ENCODE measurements around the gene PHYH. TPM values are rescaled to one million over a fixed set of nuclear protein-coding genes. Genes with fewer than 3 reads are reported as not detected.

PHYH gene
- total RNA-seq, 2 experiments from 2014 or later, result 14.6 to 16.3 TPM

DNA sequence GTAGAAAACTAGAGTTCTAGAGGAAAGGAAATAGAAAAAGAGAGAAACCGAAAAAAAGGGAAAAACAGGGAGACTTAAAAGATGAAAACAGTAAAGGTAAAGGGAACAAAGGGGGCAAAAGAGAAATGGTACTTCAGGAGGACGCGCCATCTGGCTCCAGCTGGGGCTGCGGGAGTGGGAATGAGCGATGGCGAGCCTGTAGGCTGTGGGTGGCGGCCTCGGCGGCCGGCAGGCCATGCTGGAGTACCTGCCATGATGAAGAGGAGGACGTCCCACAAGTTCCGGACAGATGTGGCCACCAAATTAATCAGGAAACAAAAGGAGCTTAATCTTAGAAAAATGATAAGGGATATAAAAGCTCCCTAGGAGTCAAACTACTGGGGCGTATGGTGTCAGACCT lies 21.7 kb upstream of the PHYH start:
- ATAC-seq (no peak), DNase-seq (no peak)
- Mint-ChIP-seq H3K9me3 (no peaks in the 10 kb centered on the region), H3K4me1 (ENCODE audit: low read depth) (no peaks in the 10 kb centered on the region), H3K27me3 (no peaks in the 10 kb centered on the region), H3K4me3 (no peak overlapping the region), H3K27ac (no peak overlapping the region), H3K36me3 (ENCODE audit: low read depth) (peaks cover 39% of the 10 kb centered on the region)
- ChIA-PET POLR2A (no interaction called here), CTCF (interaction anchor here (1.0 kb wide), 1 partner anchor 19 kb away, joined by 3 read pairs; no protein-coding TSS in a partner anchor)
- TF ChIP-seq CTCF (IDR thresholded peaks at IDR 0.05), result no peak
- intact Hi-C loops (cut with micrococcal nuclease), result no loop called here

DNA sequence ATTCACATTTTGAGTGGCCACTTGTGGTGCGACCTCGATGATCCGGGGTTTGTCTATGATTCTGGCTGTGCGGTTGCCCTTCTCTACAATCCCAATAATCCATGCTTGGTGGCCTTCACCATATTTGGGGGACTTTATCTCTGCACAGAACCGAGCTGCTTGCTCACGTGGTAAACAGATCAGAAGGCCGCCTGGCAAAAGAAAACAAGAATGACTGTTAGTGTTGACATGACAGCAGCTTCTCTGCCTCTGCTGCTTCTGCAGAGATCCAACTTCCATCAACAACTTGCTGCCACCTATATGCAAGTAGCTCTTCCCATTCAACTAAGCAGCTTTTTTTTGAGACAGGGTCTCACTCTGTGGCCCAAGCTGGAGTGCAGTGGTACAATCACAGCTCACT lies 19.3 kb upstream of the PHYH start:
- intact Hi-C loops (cut with micrococcal nuclease), result no loop called here
- ChIA-PET POLR2A (no interaction called here), CTCF (interaction anchor here (1.3 kb wide), 1 partner anchor 16 kb away, joined by 4 read pairs; no protein-coding TSS in a partner anchor)
- Mint-ChIP-seq H3K9me3 (no peaks in the 10 kb centered on the region), H3K4me1 (ENCODE audit: low read depth) (no peaks in the 10 kb centered on the region), H3K27me3 (no peaks in the 10 kb centered on the region), H3K36me3 (ENCODE audit: low read depth) (peaks cover 21% of the 10 kb centered on the region), H3K4me3 (no peak overlapping the region), H3K27ac (no peak overlapping the region)
- ATAC-seq (no peak), DNase-seq (no peak)
- no peak for TF ChIP-seq CTCF (IDR thresholded peaks at IDR 0.05)

- no peak for ATAC-seq
Measured at GRCh38 chr10:13317474-13317873, 17.6 kb upstream of the PHYH start.

DNA sequence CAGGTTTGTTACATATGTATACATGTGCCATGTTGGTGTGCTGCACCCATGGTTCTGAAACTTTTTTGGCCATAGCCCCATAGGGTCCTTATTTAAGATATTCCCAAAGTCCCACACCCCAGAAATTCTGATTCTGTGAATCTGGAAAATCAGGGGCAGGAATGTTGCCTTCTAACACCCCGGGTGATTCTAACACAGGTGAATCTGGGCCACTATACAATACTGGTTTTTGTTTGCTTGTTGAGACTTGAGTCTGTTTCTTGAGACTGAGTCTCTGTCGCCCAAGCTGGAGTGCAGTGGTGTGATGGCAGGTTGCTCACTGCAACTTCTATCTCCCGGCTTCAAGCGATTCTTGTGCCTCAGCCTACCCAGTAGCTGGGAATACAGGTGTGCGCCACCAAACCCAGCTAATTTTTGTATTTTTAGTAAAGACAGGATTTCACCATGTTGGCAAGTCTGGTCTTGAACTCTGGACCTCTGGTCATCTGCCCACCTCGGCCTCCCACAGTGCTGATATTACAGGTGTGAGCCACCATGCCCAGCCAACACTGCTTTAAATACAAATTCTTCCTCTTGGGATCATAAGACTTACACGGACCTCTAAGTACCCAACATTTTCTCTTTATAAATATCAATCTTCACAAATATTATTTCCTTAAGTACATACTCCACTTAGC lies 16.9 kb upstream of the PHYH start:
- Mint-ChIP-seq H3K27ac (no peak overlapping the region), H3K27me3 (no peaks in the 10 kb centered on the region), H3K9me3 (no peaks in the 10 kb centered on the region), H3K4me1 (ENCODE audit: low read depth) (no peaks in the 10 kb centered on the region), H3K36me3 (ENCODE audit: low read depth) (peaks cover 14% of the 10 kb centered on the region), H3K4me3 (no peak overlapping the region)
- no peak for TF ChIP-seq CTCF (IDR thresholded peaks at IDR 0.05)
- CTCF ChIA-PET, result interaction anchor here (3.0 kb wide), 1 partner anchor 15 kb away, joined by 10 read pairs; no protein-coding TSS in a partner anchor
- ATAC-seq (no peak), DNase-seq (no peak)
- POLR2A ChIA-PET, result no interaction called here
- intact Hi-C loops (cut with micrococcal nuclease), result no loop called here

More at GRCh38 chr10:13317474-13317873, 17.6 kb upstream of the PHYH start:
- H3K4me1 Mint-ChIP-seq (ENCODE audit: low read depth), result no peaks in the 10 kb centered on the region
- H3K27ac Mint-ChIP-seq, result no peak overlapping the region
- DNase-seq, result no peak
- TF ChIP-seq CTCF (IDR thresholded peaks at IDR 0.05), result no peak
- no peaks in the 10 kb centered on the region for H3K27me3 Mint-ChIP-seq
- no peaks in the 10 kb centered on the region for H3K9me3 Mint-ChIP-seq
- peaks cover 16% of the 10 kb centered on the region for H3K36me3 Mint-ChIP-seq (ENCODE audit: low read depth)
- CTCF ChIA-PET, result interaction anchor here (3.0 kb wide), 1 partner anchor 16 kb away, joined by 10 read pairs; no protein-coding TSS in a partner anchor
- H3K4me3 Mint-ChIP-seq, result no peak overlapping the region
- intact Hi-C loops (cut with micrococcal nuclease), result no loop called here
- POLR2A ChIA-PET, result no interaction called here

GRCh38 chr10:13315361-13315760 lies 15.5 kb upstream of the PHYH start:
- POLR2A ChIA-PET, result interaction anchor here (1.3 kb wide), 1 partner anchor 13 kb away, joined by 5 read pairs; no protein-coding TSS in a partner anchor
- ATAC-seq (no peak), DNase-seq (no peak)
- no peaks in the 10 kb centered on the region for H3K4me1 Mint-ChIP-seq (ENCODE audit: low read depth)
- peaks cover 9% of the 10 kb centered on the region for H3K36me3 Mint-ChIP-seq (ENCODE audit: low read depth)
- intact Hi-C loops (cut with micrococcal nuclease), result no loop called here
- H3K4me3 Mint-ChIP-seq, result no peak overlapping the region
- no peaks in the 10 kb centered on the region for H3K9me3 Mint-ChIP-seq
- no peaks in the 10 kb centered on the region for H3K27me3 Mint-ChIP-seq
- no peak overlapping the region for H3K27ac Mint-ChIP-seq
- CTCF ChIA-PET, result interaction anchor here (3.0 kb wide), 1 partner anchor 13 kb away, joined by 10 read pairs; no protein-coding TSS in a partner anchor
- TF ChIP-seq CTCF (IDR thresholded peaks at IDR 0.05), result no peak

All from activated CD8-positive, alpha-beta T cell treated with anti-CD3 and anti-CD28 coated beads for 36 hours (primary cell).